ENCODE results near the gene APLP2. TPM values are rescaled to one million over a fixed set of nuclear protein-coding genes. Genes with fewer than 3 reads are reported as not detected.

Gene APLP2
- total RNA-seq, 1 donor from 2014 or later = 374 TPM

- no peak for DNase-seq (ENCODE audit: low spot score, unreplicated experiment)
- Mint-ChIP-seq H3K4me1 (ENCODE audit: low read depth) (peaks cover 4% of the 10 kb centered on the region), H3K36me3 (ENCODE audit: insufficient read depth) (no peaks in the 10 kb centered on the region), H3K27me3 (peaks cover 18% of the 10 kb centered on the region), H3K9me3 (ENCODE audit: low read depth) (no peaks in the 10 kb centered on the region), H3K27ac (no peak overlapping the region), H3K4me3 (ENCODE audit: low read depth) (no peak overlapping the region)
- TF ChIP-seq CTCF (IDR thresholded peaks at IDR 0.05; ENCODE audit: unreplicated experiment) = no peak
Measured at GRCh38 chr11:130063451-130063850, 6.2 kb upstream of the APLP2 start.

DNA sequence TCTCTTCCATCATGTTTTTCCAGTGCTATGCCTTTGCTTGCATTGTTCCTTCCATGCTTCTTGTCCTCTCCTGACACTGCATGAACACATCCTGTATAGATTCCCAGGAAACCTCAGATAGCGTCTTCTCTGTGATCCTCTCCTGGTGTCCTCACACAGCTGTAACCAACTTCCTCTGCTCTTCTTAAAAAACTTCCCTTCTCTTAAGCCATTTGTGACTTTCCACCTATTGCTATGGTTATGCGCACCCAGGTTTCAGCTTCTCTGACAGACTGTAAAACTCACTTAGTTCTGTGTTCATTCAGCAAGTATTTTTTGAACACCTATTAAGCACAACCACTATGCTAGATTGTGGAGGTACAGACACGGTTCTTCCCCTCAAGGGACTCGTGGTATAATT, 5.1 kb upstream of the APLP2 start:
- H3K4me1 Mint-ChIP-seq (ENCODE audit: low read depth) = peaks cover 7% of the 10 kb centered on the region
- TF ChIP-seq CTCF (IDR thresholded peaks at IDR 0.05; ENCODE audit: unreplicated experiment) = no peak
- no peak overlapping the region for H3K4me3 Mint-ChIP-seq (ENCODE audit: low read depth)
- peaks cover 18% of the 10 kb centered on the region for H3K27me3 Mint-ChIP-seq
- no peak for DNase-seq (ENCODE audit: low spot score, unreplicated experiment)
- H3K27ac Mint-ChIP-seq = no peak overlapping the region
- no peaks in the 10 kb centered on the region for H3K36me3 Mint-ChIP-seq (ENCODE audit: insufficient read depth)
- no peaks in the 10 kb centered on the region for H3K9me3 Mint-ChIP-seq (ENCODE audit: low read depth)

GRCh38 chr11:130066338-130066737, 3.4 kb upstream of the APLP2 start:
- Mint-ChIP-seq H3K9me3 (ENCODE audit: low read depth) (no peaks in the 10 kb centered on the region), H3K4me1 (ENCODE audit: low read depth) (peaks cover 9% of the 10 kb centered on the region), H3K36me3 (ENCODE audit: insufficient read depth) (no peaks in the 10 kb centered on the region), H3K4me3 (ENCODE audit: low read depth) (no peak overlapping the region), H3K27ac (no peak overlapping the region), H3K27me3 (peaks cover 18% of the 10 kb centered on the region)
- DNase-seq (ENCODE audit: low spot score, unreplicated experiment) = no peak
- no peak for TF ChIP-seq CTCF (IDR thresholded peaks at IDR 0.05; ENCODE audit: unreplicated experiment)

- Mint-ChIP-seq H3K36me3 (ENCODE audit: insufficient read depth) (no peaks in the 10 kb centered on the region), H3K4me3 (ENCODE audit: low read depth) (peak overlapping the region; percentile 78), H3K27me3 (peaks cover 18% of the 10 kb centered on the region), H3K4me1 (ENCODE audit: low read depth) (peaks cover 18% of the 10 kb centered on the region), H3K27ac (peak overlapping the region; percentile 95), H3K9me3 (ENCODE audit: low read depth) (no peaks in the 10 kb centered on the region)
- DNase-seq (ENCODE audit: low spot score, unreplicated experiment) = no peak
- TF ChIP-seq CTCF (IDR thresholded peaks at IDR 0.05; ENCODE audit: unreplicated experiment) = no peak
Measured at GRCh38 chr11:130068546-130068985, 1.1 kb upstream of the APLP2 start.

- no peaks in the 10 kb centered on the region for H3K9me3 Mint-ChIP-seq (ENCODE audit: low read depth)
- no peak for TF ChIP-seq CTCF (IDR thresholded peaks at IDR 0.05; ENCODE audit: unreplicated experiment)
- H3K4me1 Mint-ChIP-seq (ENCODE audit: low read depth) = peaks cover 18% of the 10 kb centered on the region
- H3K36me3 Mint-ChIP-seq (ENCODE audit: insufficient read depth) = no peaks in the 10 kb centered on the region
- DNase-seq (ENCODE audit: low spot score, unreplicated experiment) = no peak
- peaks cover 14% of the 10 kb centered on the region for H3K27me3 Mint-ChIP-seq
- H3K4me3 Mint-ChIP-seq (ENCODE audit: low read depth) = peak overlapping the region; percentile 78
- peak overlapping the region; percentile 95 for H3K27ac Mint-ChIP-seq
Measured at GRCh38 chr11:130068986-130069658, 572 bp upstream of the APLP2 start.
